HG03196 (cell line): ENCODE results near the gene STX7.

Experiments used
- ATAC-seq: cut with Tn5 transposase; IDR thresholded peaks from one replicate; pipeline ENCODE4 v1.9.1; 2021; ENCODE audit not compliant: unreplicated experiment

The STX7 gene

GRCh38 chr6:132478674-132479073 is 34.2 kb downstream of the STX7 start:
- no peak for ATAC-seq

GRCh38 chr6:132478266-132478665 is 34.6 kb downstream of the STX7 start:
- ATAC-seq: no peak

GRCh38 chr6:132476688-132477087 is 36.2 kb downstream of the STX7 start:
- ATAC-seq: no peak

- no peak for ATAC-seq
These were observed 37.0 kb downstream of the STX7 start for GRCh38 chr6:132475925-132476324.

GRCh38 chr6:132471787-132472186 is 41.1 kb downstream of the STX7 start:
- ATAC-seq: no peak

DNA sequence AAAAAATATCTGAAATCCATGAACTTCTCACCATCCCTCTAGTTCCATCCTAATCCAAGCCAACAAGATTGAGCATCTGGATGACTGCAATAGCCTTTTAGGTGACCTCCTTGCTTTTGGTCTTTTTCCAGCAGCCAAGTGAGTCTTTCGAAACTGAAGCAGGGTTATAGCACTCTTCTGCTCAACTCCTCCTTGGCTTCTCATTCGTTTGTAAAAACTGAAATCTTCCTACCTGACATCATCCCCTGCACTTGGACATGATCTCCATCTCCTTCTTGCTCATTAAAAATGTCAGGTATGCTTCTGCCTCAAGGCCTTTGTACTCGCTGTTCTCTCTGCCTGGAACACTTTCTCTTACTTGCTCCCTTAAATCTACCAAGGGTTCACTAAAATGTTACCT is 46.0 kb downstream of the STX7 start:
- ATAC-seq: no peak

- ATAC-seq: no peak
These were observed 47.1 kb downstream of the STX7 start for GRCh38 chr6:132465530-132466485.

- ATAC-seq: no peak
These were observed 48.2 kb downstream of the STX7 start for GRCh38 chr6:132464538-132465256.

GRCh38 chr6:132461958-132462357 is 51.0 kb downstream of the STX7 start:
- ATAC-seq: no peak

GRCh38 chr6:132459605-132459952 is 53.3 kb downstream of the STX7 start:
- no peak for ATAC-seq

DNA sequence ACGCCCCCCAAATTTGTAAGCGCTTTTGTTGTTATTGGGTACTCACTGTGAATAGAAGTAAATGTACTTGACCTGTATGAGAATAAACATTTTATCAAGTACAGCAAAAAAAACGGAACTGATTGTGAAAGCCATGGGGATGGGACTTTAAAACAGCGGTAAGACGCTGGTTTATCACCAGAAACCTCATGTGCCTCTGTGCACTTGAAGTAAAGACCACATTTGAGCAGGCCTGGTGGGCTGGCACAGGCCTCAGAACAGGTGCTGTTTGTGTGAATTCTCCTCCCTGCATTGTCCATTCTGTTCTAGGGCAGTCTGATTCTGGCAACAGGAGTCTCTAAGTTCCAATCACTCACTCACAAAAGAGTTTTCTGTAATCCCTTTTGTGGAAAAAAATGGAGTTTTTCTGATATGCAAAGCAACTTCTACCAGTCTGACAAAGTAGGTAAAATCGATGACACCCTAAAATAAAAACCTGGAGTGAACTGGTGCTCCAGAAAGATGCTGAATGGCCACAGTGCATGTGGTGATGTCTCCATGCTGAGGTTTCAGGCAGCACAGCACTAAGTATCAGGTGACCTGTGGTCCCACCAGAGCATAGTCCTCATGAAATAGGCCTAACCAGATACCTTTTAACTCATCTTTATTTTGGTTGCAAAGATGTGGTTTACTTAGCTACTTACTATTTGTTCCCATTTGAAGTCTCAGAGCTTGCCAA is 53.9 kb downstream of the STX7 start:
- no peak for ATAC-seq

- ATAC-seq: peak; percentile 88
These were observed 56.2 kb downstream of the STX7 start for GRCh38 chr6:132456700-132457143.

GRCh38 chr6:132446855-132447241 is 66.1 kb downstream of the STX7 start:
- no peak for ATAC-seq

DNA sequence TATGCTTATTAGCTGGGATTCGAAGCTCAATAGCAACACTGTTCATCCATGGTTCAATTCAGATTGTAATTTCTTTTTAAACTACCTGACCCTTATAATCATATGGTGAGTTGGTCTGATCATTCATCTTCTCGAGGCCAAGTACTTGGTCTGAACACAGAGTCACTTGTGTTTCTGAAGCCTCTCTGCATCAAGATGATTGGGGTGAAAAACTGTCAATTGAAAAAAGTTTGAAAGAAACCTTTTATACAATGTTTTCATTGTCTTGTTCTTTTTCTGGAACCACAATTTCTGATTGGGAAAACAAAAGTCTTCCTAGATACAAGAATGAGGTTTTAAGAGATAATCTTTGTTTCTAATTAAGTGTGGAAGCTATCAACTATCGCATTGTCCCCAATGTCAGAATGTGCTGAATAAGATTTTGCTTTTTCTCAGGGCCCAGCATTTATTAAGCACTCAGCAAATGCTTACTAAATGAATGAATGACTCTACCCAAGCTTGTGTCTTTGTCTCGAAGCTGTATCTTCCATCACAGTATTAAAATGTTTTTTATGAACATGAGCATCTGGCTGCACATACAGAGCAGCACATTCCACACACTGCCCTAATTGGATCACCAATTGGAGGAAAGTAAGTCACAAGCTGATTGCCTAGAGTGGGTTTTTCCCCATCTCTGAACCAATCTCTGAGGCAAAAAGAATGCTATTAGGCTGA is 66.6 kb downstream of the STX7 start:
- ATAC-seq: no peak

- no peak for ATAC-seq
These were observed 67.5 kb downstream of the STX7 start for GRCh38 chr6:132445201-132445951.

DNA sequence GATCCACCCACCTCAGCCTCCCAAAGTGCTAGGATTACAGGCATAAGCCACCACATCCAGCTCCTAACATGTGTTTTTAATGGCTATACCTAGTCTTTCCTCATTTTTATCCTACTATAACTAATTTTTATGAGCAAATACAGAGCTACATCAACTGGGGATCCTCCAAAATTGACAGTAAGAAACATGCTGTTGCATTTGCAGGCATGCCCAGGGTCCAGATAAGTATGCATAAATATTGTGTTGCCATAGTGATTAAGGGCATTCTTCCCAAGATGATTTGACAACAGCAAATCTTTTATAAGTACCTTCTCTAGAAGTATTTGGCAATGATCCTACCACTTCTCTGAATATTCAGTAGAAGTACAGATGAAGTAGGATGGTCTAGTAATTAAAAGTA is 69.7 kb downstream of the STX7 start:
- no peak for ATAC-seq

GRCh38 chr6:132430110-132430509 is 82.8 kb downstream of the STX7 start:
- no peak for ATAC-seq

GRCh38 chr6:132425176-132425575 is 87.7 kb downstream of the STX7 start:
- ATAC-seq: no peak

DNA sequence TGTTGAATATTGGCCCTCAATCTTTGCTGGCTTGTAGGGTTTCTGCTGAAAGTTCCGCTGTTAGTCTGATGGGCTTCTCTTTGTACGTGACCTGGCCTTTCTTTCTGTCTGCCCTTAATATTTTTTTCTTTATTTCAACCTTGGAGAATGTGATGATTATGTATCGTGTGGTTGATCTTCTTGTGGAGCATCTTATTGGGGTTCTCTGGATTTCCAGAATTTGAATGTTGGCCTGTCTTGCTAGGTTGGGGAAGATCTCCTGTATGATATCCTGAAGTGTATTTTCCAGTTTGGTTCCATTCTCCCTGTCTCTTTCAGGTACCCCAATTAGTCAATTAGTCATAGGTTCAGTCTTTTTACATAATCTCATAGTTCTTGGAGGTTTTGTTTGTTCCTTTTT is 89.1 kb downstream of the STX7 start:
- no peak for ATAC-seq
